Transverse colon (tissue), 3 donors: ENCODE measurements around the gene ALAD.

Experiments
- POLR2A ChIP-seq: fragments of 450-650 bp; IDR thresholded peaks from one replicate; pipeline ENCODE4 v1.6.1; 2016; ENCODE audit warnings: antibody characterized with exemption, mild to moderate bottlenecking, moderate library complexity
- POLR2AphosphoS5 ChIP-seq, 3 donors: sonication (generic); formaldehyde crosslinking; IDR thresholded peaks; one replicate each; pipeline ENCODE4 v1.6.1; 2016; ENCODE audit warnings: antibody characterized with exemption in 3 of 3

GRCh38 chr9:113373256-113373655, 27.8 kb downstream of the ALAD start:
- TF ChIP-seq POLR2AphosphoS5 (IDR thresholded peaks at IDR 0.05) (no peak), POLR2A (no peak)
